SU-DHL-6 (cell line): Measurements from ENCODE around the gene NSMCE4A.

ENCODE experiments used
- H2AFZ ChIP-seq: fragments of 200-600 bp; sonication (generic); 2 replicates; pipeline ENCODE4 v1.6.1; 2014; ENCODE audit warnings: low read depth, mild to moderate bottlenecking, moderate library complexity, mixed read lengths, antibody characterized with exemption, low read length; ENCODE audit not compliant: severe bottlenecking
- H3F3A ChIP-seq: fragments of 200-600 bp; shearing (Covaris generic); 2 replicates; pipeline ENCODE4 v1.6.0; 2016; ENCODE audit warnings: antibody characterized with exemption, mild to moderate bottlenecking; ENCODE audit not compliant: insufficient read depth
- H3K27ac ChIP-seq: fragments of 200-600 bp; sonication (generic); 2 replicates; pipeline ENCODE4 v1.5.1; 2016; ENCODE audit warnings: low read depth, mild to moderate bottlenecking, low read length, moderate library complexity, mixed read lengths
- H3K27me3 ChIP-seq: fragments of 200-600 bp; sonication (generic), shearing (Covaris generic); 2 replicates; pipeline ENCODE4 v1.6.0; 2014; ENCODE audit warnings: mild to moderate bottlenecking, low read length
- H3K36me3 ChIP-seq: fragments of 200-600 bp; sonication (generic); 2 replicates; pipeline ENCODE4 v1.6.1; 2014; ENCODE audit warnings: mild to moderate bottlenecking, low read length, mixed read lengths
- H3K4me2 ChIP-seq: fragments of 300-600, 200-600 bp; shearing (Covaris generic), sonication (generic); 2 replicates; pipeline ENCODE4 v1.6.0; 2014; ENCODE audit warnings: low read length, low read depth, mild to moderate bottlenecking; ENCODE audit not compliant: poor library complexity, severe bottlenecking
- H3K4me3 ChIP-seq: fragments of 200-600 bp; sonication (generic); 2 replicates; pipeline ENCODE4 v1.5.1; 2014; ENCODE audit warnings: antibody characterized with exemption, low read length, mild to moderate bottlenecking, mixed read lengths; ENCODE audit not compliant: insufficient read depth, poor library complexity, severe bottlenecking
- H3K79me2 ChIP-seq: fragments of 200-600 bp; sonication (generic); 2 replicates; pipeline ENCODE4 v1.6.1; 2014; ENCODE audit warnings: mild to moderate bottlenecking, low read length, moderate library complexity; ENCODE audit not compliant: insufficient read depth
- H3K9ac ChIP-seq: fragments of 200-600 bp; sonication (generic); 2 replicates; pipeline ENCODE4 v1.7.0; 2014; ENCODE audit warnings: mild to moderate bottlenecking, low read length
- H3K9me2 ChIP-seq: fragments of 200-600 bp; sonication (generic); replicated peaks from 2 replicates; pipeline ENCODE4 v1.6.1; 2014; ENCODE audit warnings: low read length; ENCODE audit not compliant: insufficient read depth
- H3K9me3 ChIP-seq: fragments of 200-600 bp; sonication (generic); 2 replicates; pipeline ENCODE4 v1.6.1; 2014; ENCODE audit warnings: low read length, mixed read lengths; ENCODE audit not compliant: insufficient read depth
- H4K20me1 ChIP-seq: fragments of 200-600 bp; sonication (generic); 2 replicates; pipeline ENCODE4 v1.6.1; 2014; ENCODE audit warnings: low read depth, mild to moderate bottlenecking, antibody characterized with exemption, low read length, moderate library complexity, mixed read lengths
- EZH2phosphoT487 ChIP-seq: fragments of 200-600 bp; sonication (generic), shearing (Covaris generic); conservative IDR thresholded peaks from 2 replicates; pipeline ENCODE4 v1.6.1; 2018; ENCODE audit warnings: mild to moderate bottlenecking, antibody characterized with exemption, low read length, moderate library complexity, mixed read lengths
- TF ChIP-seq, protein P1 (sequence below): fragments of 200-600 bp; sonication (generic); IDR thresholded peaks from one replicate; pipeline ENCODE4 v1.5.1; 2017; ENCODE audit warnings: antibody characterized with exemption, mild to moderate bottlenecking, low read length, moderate library complexity; ENCODE audit not compliant: insufficient read depth, poor library complexity, severe bottlenecking

NSMCE4A gene

GRCh38 chr10:122012731-122013130 is 37.7 kb upstream of the NSMCE4A start:
- Histone ChIP-seq H3K9me3 (no peaks in the 10 kb centered on the region), H3F3A (no peaks in the 10 kb centered on the region), H3K4me3 (no peak overlapping the region), H2AFZ (no peak overlapping the region), H4K20me1 (no peaks in the 10 kb centered on the region), H3K36me3 (no peaks in the 10 kb centered on the region), H3K27ac (no peak overlapping the region), H3K9me2 (no peaks in the 10 kb centered on the region), H3K4me2 (no peak overlapping the region), H3K9ac (no peak overlapping the region), H3K79me2 (no peaks in the 10 kb centered on the region), H3K27me3 (no peaks in the 10 kb centered on the region)
- TF ChIP-seq EZH2phosphoT487 = no peak
- TF ChIP-seq, protein P1, sequence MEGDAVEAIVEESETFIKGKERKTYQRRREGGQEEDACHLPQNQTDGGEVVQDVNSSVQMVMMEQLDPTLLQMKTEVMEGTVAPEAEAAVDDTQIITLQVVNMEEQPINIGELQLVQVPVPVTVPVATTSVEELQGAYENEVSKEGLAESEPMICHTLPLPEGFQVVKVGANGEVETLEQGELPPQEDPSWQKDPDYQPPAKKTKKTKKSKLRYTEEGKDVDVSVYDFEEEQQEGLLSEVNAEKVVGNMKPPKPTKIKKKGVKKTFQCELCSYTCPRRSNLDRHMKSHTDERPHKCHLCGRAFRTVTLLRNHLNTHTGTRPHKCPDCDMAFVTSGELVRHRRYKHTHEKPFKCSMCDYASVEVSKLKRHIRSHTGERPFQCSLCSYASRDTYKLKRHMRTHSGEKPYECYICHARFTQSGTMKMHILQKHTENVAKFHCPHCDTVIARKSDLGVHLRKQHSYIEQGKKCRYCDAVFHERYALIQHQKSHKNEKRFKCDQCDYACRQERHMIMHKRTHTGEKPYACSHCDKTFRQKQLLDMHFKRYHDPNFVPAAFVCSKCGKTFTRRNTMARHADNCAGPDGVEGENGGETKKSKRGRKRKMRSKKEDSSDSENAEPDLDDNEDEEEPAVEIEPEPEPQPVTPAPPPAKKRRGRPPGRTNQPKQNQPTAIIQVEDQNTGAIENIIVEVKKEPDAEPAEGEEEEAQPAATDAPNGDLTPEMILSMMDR = no peak

DNA sequence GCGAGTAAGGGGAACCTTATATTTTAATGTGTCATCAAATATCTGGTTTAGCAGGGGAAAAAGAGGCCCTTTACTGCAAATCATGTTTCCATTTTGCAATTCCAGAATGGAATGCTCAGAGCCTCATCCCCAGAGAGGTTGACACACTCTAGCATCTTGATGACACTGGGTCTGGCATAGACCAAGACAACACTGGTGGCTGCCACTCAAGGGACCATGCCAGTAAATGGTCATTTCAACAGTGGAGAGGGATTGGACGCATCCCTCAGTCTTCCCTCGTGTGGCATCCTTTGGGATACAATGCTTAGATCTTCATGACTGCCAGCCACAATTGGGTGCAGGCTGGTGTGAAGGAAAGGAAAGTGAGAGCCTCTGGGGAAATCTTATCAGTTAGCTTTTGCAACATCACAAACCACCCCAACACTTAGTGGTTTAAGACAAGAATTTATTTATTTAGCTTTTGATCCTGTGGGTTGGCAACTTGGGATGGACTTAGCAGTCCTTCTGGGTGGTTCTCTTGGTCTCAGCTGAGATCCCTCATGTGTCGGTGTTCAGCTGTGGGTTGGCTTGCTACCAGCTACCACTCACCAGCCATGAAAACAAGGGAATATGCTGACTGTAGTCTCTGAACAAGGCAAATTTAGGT is 35.5 kb upstream of the NSMCE4A start:
- no peaks in the 10 kb centered on the region for H3K79me2 ChIP-seq
- no peaks in the 10 kb centered on the region for H3K9me2 ChIP-seq
- no peak overlapping the region for H3K27ac ChIP-seq
- no peaks in the 10 kb centered on the region for H3K27me3 ChIP-seq
- H3K9ac ChIP-seq = no peak overlapping the region
- no peak overlapping the region for H3K4me2 ChIP-seq
- no peaks in the 10 kb centered on the region for H4K20me1 ChIP-seq
- no peaks in the 10 kb centered on the region for H3F3A ChIP-seq
- H3K9me3 ChIP-seq = no peaks in the 10 kb centered on the region
- no peak overlapping the region for H2AFZ ChIP-seq
- TF ChIP-seq EZH2phosphoT487 = no peak
- TF ChIP-seq, protein P1 = no peak
- H3K4me3 ChIP-seq = no peak overlapping the region
- H3K36me3 ChIP-seq = no peaks in the 10 kb centered on the region

GRCh38 chr10:122007415-122007814 is 32.4 kb upstream of the NSMCE4A start:
- Histone ChIP-seq H3K27me3 (no peaks in the 10 kb centered on the region), H3K79me2 (no peaks in the 10 kb centered on the region), H3K4me2 (no peak overlapping the region), H3K4me3 (no peak overlapping the region), H3K9me2 (no peaks in the 10 kb centered on the region), H4K20me1 (no peaks in the 10 kb centered on the region), H3K9me3 (no peaks in the 10 kb centered on the region), H3K36me3 (no peaks in the 10 kb centered on the region), H3K9ac (no peak overlapping the region), H3K27ac (no peak overlapping the region), H2AFZ (no peak overlapping the region), H3F3A (no peaks in the 10 kb centered on the region)
- no peak for TF ChIP-seq EZH2phosphoT487
- TF ChIP-seq, protein P1 = no peak
